Left ventricle myocardium superior (tissue), 1 donor: Measurements from ENCODE around the gene SHROOM2. TPM values are rescaled to one million over a fixed set of nuclear protein-coding genes. Genes with fewer than 3 reads are reported as not detected.
"Not testable (repeated sequence)": the region's sequence is repeated elsewhere in the genome, so short reads cannot be mapped to it uniquely, and the experiment has no call there.

ENCODE experiments used
- ATAC-seq: fragments of 200-7000 bp; cut with Tn5 transposase; one replicate; pipeline ENCODE4 v1.9.1; 2020; ENCODE audit warnings: mild to moderate bottlenecking, moderate library complexity
- DNase-seq: peaks from one replicate; pipeline ENCODE4 v3.0.0-alpha.2; 2020
- intact Hi-C: fragments of 100-400 bp; cut with micrococcal nuclease; formaldehyde crosslinking; loops from one replicate; pipeline ENCODE4 v1.11.0; 2022
- total RNA-seq: library from RNA; stranded (reverse); fragmentation: NEBNext Ultra II Directional; extraction: Animal tissue kit (Norgen Biotek cat#: 25700); gene quantifications from one replicate; pipeline ENCODE4 v1.2.1, GENCODE V29; 2021
- donor health status: DM: no; HTN: yes; CAD: no; lungs with severe emphysema.

SHROOM2 gene
- total RNA-seq, 1 donor from 2014 or later: 1.1 TPM

GRCh38 chrX:9825129-9825790, 39.0 kb downstream of the SHROOM2 start:
- no peak for ATAC-seq
- no peak for DNase-seq
- intact Hi-C loops: no loop called here

GRCh38 chrX:9825966-9826365, 39.7 kb downstream of the SHROOM2 start:
- DNase-seq: no peak
- intact Hi-C loops: no loop called here
- no peak for ATAC-seq

- no peak for ATAC-seq
- no peak for DNase-seq
- intact Hi-C loops: no loop called here
These were observed 43.4 kb downstream of the SHROOM2 start for GRCh38 chrX:9829308-9830267.

- no peak for DNase-seq
- ATAC-seq: no peak
- intact Hi-C loops: no loop called here
These were observed 46.6 kb downstream of the SHROOM2 start for GRCh38 chrX:9832811-9833210.

- no peak for ATAC-seq
- intact Hi-C loops: no loop called here
- DNase-seq: no peak
These were observed 49.5 kb downstream of the SHROOM2 start for GRCh38 chrX:9835585-9836210.

- ATAC-seq (no peak), DNase-seq (no peak)
- intact Hi-C loops: no loop called here
These were observed 56.3 kb downstream of the SHROOM2 start for GRCh38 chrX:9842541-9842940.

- DNase-seq (no peak), ATAC-seq (no peak)
- intact Hi-C loops: no loop called here
These were observed 58.8 kb downstream of the SHROOM2 start for GRCh38 chrX:9844936-9845577.

- DNase-seq (no peak), ATAC-seq (no peak)
- intact Hi-C loops: no loop called here
These were observed 59.3 kb downstream of the SHROOM2 start for GRCh38 chrX:9845578-9845952.

- DNase-seq: no peak
- intact Hi-C loops: no loop called here
- ATAC-seq: no peak
These were observed 60.4 kb downstream of the SHROOM2 start for GRCh38 chrX:9846631-9847030.

GRCh38 chrX:9847071-9847470, 60.8 kb downstream of the SHROOM2 start:
- intact Hi-C loops: no loop called here
- ATAC-seq: no peak

GRCh38 chrX:9848718-9849479, 62.7 kb downstream of the SHROOM2 start:
- ATAC-seq (no peak), DNase-seq (no peak)
- intact Hi-C loops: no loop called here

More at GRCh38 chrX:9847071-9847470, 60.8 kb downstream of the SHROOM2 start:
- DNase-seq: no peak

GRCh38 chrX:9851890-9852289, 65.7 kb downstream of the SHROOM2 start:
- DNase-seq (no peak), ATAC-seq (no peak)
- intact Hi-C loops: no loop called here

- ATAC-seq (no peak), DNase-seq (no peak)
- intact Hi-C loops: no loop called here
These were observed 67.1 kb downstream of the SHROOM2 start for GRCh38 chrX:9853307-9853706.

GRCh38 chrX:9855561-9856283, 69.5 kb downstream of the SHROOM2 start:
- ATAC-seq (no peak), DNase-seq (no peak)
- intact Hi-C loops: no loop called here

- intact Hi-C loops: no loop called here
- ATAC-seq (no peak), DNase-seq (no peak)
These were observed 70.4 kb downstream of the SHROOM2 start for GRCh38 chrX:9856588-9856987.

GRCh38 chrX:9857575-9858474, 71.6 kb downstream of the SHROOM2 start:
- intact Hi-C loops: no loop called here
- DNase-seq: no peak
- ATAC-seq: no peak

GRCh38 chrX:9858684-9859083, 72.5 kb downstream of the SHROOM2 start:
- ATAC-seq, intact Hi-C loops, DNase-seq: not testable (repeated sequence)
